Right lung (tissue), 5 donors: Measurements from ENCODE around the gene MTUS2. TPM values are rescaled to one million over a fixed set of nuclear protein-coding genes. Genes with fewer than 3 reads are reported as not detected.
"Not testable (repeated sequence)": the region's sequence is repeated elsewhere in the genome, so short reads cannot be mapped to it uniquely, and the experiment has no call there.

Source experiments
- DNase-seq, 2 donors: peaks; one replicate each; pipeline ENCODE4 v3.0.0-alpha.2; 2013
- polyA plus RNA-seq, 5 donors: library from polyadenylated mRNA; unstranded; fragments of 120-200 nt; gene quantifications; one replicate each; pipeline versions ENCODE4 v1.2.1 to v1.2.3, GENCODE V29; 2013; ENCODE audit warnings: inconsistent platforms in 1 of 5, low replicate concordance in 1 of 5; ENCODE audit not compliant: insufficient read length in 5 of 5, insufficient read depth in 1 of 5

MTUS2 gene
- polyA plus RNA-seq, 5 donors, result 0.19 to 1.6 (median 0.31) TPM

GRCh38 chr13:29318741-29319140 is 498.6 kb downstream of the MTUS2 start:
- DNase-seq, result no peak

DNA sequence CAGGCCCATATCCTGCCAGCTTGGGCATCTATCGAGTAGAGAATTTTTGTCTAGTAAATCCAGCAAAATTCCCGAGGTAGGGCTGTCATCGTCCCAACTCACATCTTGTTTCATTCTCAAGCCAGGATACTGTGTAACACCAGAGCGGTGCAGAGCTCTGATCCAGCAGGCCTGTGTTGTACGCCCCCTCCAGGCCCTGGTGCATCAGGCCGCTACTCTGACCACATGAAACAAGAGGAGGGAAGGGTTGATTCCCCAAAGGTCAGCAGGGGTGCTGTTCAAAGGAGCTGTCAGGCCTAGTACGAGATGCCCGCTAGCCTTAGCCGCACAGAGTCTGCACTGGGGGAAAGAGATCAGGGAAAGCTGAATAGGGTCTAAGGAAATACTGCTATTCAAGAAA is 499.3 kb downstream of the MTUS2 start:
- no peak for DNase-seq

DNA sequence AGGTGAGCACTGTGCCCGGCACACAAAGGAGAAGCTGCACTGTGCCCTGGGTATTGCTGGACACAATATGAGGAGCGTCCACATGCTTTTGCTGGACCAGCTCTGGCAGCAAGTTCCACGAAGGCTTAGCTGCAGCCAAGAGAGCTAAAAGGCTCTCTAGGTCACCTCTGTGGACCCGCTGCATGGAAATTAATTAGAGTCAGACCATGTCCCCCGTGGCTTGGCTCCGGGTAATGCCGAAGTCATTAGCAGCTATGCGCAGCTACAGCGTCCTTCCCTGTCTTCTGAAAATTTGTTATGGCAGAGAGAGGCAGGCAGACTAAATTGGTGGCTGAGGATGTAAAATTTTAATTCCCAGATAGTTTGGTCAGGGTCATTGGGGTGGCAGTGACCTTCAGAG is 503.8 kb downstream of the MTUS2 start:
- no peak for DNase-seq

- DNase-seq, result no peak
These were observed 504.5 kb downstream of the MTUS2 start for GRCh38 chr13:29324601-29325000.

- DNase-seq, result no peak
These were observed 508.4 kb downstream of the MTUS2 start for GRCh38 chr13:29328501-29328900.

DNA sequence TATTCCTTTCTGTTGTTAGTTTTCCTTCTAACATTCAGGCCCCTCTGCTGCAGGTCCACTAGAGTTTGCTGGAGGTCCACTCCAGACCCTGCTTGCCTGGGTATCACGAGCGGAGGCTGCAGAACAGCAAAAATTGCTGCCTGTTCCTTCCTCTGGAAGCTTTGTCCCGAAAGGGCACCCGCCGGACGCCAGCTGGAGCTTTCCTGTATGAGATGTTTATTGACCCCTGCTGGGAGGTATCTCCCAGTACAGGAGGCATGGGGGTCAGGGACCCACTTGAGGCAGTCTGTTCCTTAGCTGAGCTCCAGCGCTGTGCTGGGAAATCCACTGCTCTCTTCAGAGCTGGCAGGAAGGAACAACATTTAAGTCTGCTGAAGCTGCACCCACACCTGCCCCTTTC is 516.2 kb downstream of the MTUS2 start:
- DNase-seq, result no peak

DNA sequence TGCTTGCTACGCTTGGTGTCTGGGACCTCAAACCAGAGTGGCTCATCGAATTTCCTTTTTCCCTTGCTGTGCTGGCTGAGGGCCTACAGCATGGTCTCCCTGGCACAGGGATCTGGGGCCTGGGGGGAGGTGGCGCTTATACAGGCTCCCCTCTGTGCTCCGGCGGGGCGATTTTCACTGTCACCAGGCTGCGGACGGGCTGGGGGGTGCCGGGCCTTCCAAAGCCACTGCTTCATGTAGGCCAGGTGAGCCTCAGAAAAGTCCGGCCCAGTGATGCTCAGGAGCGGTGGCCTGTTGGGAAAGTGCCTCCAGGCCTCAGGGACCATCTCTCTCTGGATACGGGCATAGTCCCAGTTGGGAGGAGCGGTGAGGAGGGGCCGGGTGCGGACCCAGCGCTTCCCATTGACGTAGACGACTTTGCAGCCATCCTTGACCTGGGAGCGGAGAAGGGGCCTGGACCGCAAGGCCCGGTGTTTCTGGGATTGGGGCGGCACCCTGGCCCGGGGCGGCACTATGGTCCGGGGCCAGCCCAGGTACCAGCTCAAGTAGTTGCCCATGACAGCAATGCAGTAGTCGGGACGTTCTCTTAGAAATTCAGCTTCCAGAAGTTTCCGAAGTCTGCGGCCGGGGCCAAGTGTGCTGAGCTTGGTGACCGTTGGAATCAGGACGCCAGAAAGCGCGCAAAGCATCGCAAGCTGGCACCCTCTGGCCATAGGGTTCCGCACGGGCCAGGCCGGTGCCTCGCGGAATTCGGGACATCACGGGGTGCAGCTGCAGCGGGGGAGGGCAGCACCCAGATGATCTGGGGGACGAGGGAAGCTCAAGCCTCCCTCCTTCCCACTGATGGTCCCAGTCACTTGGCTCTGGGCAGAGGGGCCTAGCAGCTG is 519.5 kb downstream of the MTUS2 start:
- DNase-seq, result no peak

DNA sequence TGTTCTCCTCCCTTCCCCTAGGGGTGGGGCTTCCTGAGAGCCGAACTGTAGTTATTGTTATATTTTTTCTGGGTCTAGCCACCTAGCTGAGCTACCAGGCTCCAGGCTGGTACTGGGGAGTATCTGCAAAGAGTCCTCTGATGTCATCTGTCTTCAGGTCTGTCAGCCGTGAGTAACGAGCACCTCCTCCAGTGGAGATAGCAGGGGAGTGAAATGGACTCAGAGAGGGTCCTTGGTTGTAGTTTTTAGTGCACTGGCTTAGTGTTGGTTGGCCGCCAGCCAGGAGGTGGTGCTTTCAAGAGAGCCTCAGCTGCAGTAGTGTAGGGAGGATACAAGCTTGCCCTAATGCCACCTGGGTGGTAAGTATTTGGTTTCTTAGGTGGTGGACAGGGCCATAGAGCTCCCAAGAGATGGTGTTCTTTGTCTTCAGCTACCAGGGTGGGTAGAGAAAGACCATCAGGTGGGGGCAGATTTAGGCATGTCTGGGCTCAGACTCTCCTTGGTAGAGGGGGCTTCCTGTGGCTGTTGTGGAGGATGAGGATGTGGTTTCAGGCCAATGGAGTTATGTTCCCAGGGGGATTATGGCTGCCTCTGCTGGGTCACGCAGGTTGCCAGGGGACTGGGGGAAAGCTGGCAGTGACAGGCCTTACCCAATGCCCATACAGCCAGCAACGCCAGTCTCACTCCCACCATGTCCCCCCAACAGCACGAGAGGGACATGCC is 525.9 kb downstream of the MTUS2 start:
- DNase-seq, result not testable (repeated sequence)

DNA sequence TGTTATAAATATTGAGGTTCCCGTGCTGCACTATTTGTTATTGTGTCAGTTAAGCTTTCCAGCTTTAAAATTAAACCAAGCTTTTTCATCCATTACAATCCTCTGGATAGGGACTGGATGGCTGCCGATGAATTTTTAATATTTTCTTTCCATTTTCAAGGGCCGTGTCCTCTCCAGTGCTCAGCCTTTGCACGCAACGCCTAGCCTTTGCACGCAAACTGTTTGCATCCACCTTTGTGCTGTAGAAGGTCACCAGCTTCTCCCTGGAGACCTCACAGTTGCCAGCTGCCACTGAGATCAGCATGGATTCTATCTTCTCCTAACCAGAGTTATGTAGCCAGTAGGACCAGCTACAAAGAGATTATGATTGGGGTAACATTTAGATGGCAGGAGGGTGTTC is 534.9 kb downstream of the MTUS2 start:
- no peak for DNase-seq

- no peak for DNase-seq
These were observed 539.0 kb downstream of the MTUS2 start for GRCh38 chr13:29359181-29359580.

DNA sequence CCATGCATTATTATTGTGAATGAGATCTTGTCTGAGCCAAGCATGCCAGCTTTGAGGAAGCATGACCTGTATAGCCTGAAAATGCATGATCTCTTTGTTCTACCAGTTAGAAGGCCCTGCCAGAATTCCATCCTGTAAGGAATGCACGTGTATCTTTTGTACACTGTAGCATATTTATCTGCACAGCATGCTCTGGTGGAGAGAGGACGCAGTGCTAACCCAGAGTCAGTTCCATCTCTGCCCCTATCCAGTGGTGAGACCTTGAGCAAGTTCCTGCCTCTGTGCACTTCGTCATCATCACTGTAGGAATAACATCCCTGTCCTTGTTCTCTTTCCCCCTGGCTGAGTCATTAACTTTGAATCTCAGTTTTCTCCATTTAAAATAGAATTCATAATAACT is 541.6 kb downstream of the MTUS2 start:
- no peak for DNase-seq

DNA sequence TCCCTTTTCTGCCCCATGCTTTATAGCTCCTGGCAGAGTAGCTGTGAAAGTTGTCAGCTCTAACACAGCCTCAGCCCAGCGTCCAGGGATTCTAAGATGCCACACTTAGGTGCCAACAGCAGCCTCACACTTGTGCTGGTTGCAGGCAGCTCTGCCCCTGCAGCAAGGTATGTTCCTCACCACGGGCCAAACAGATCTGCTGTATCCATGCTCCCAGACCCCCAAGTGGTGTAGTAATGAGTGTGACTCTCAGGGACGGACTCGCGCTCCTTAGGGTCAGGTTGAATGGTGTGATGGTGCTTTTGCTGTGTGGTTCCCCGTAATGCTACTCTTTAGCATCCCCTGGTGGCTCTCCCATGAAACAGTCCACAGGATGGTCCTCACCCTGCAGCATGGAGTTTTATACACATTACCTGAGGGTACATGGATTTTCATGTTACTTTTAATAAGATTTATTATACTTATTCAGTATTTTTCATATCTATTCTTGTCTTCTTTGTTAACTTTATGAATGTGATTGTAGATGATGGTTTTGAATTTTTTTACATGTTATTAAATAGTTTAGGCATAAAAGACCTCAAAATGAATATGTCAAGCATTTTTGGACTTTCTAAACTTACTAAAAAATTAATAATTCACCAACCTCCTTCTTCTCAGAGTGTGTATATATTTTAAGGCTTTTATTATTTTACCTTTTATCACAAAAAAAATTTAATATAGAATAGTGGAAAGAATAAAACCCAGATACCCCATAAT is 542.9 kb downstream of the MTUS2 start:
- peak; percentile 18 to 29 for DNase-seq

DNA sequence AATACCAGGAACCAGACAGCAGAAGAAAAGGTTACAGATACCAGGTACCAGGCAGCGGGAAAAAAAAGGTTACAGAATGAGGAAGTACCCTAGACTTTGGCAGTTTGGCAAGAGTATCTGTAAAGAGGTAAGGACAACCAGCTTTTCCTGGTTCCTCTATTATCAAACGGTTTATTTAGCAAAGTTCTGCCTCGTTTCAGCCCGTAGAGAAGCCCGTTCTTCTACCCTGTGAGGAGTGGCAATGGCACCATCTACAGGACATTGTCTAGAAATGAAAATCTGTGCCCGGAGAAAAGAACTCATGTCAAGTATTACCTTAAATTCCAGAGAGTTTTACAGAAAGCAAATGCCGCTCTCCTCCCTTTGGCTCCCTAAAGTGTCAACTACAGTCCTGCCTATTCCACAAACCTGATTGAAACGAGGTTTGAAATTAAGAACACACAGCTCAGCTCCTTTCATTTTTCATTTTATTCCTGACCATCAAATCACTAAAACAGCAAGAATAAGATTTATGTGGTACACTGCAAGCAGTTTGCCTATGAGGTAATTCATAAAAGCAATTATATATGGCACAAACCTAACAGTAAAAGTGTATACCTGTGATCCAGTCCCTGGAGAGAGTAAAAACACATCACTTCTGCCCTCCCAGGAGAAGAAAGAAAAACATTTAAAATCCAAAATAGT is 549.1 kb downstream of the MTUS2 start:
- peak; percentile 13 to 17 for DNase-seq

DNA sequence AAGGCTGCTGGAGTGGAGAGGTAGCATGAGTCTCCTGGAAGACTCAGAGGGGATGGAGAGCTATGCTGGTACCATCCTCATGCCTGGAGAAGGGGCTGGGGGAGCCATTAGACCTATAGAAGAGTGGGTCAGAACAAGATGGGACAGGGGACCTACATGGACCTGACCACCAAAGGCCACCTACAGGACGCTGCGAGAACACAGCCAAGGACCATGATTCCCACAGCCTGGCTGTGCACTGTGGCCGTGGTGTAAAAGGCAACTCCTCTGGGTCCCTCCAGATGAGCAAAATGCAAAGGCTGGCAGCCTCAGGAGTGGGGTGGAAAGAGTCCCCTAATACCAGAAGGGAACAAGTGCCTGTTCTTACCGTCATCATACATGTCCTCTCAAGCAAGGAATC is 559.1 kb downstream of the MTUS2 start:
- no peak for DNase-seq

- DNase-seq, result no peak
These were observed 559.7 kb downstream of the MTUS2 start for GRCh38 chr13:29379865-29380264.

DNA sequence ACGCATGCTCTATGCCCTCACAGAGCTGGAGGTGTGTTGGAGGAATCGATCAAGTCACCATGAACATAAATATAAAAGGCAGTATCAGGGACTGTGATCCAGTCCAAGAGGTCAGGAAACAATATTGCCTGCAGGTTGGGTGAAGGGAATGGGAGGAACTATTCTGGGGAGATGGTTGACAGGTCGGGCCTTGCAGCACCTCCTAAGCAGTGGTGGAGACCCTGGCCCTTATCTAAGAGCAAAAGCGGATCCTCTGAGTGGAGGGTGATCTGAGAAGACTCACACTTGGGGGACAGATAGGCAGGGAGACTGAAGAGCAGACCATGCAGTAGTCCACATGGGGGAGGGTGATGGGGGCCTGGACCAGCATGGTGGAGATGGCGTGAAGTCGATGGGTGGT is 561.9 kb downstream of the MTUS2 start:
- DNase-seq, result no peak

GRCh38 chr13:29383476-29383875 is 563.3 kb downstream of the MTUS2 start:
- DNase-seq, result no peak

- DNase-seq, result no peak
These were observed 564.3 kb downstream of the MTUS2 start for GRCh38 chr13:29384466-29384865.

DNA sequence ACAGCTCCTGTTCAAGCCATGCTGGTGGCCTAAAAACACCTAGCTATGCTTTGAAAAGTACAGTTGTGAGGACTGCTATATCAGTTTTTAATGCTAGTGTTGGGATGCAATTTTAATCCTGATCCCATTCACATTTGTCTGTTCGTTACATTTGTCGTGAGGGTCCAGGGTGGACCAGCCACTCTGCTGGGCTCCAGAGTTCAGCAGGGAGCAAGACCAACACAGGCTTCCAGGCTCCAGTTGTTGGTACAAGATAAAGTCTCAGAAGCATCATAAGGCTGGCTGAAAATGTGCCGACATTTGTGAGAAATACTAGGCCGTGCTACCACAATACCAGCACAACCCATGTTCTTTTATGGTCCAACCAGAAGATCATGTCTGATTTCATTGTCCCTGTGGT is 564.7 kb downstream of the MTUS2 start:
- DNase-seq, result no peak

DNA sequence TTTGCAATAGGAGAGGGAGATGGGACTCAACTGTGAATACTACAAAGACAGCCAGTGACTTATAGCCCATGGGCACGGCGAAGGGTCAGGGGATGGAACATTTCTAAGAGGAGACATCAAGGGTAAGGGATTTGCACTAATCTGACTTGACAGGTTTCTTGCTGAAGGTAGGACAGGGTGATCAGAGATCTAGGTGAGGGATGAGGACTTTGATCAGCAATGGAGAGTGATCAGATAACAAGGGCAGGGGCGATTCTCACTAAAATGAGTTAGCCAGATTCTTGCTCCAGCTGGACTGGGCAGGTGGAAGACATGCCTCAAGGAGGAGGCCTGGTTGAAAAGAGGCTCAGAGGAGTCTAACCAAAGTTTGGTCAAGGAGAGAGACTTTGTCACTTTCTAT is 566.1 kb downstream of the MTUS2 start:
- DNase-seq, result no peak

- not testable (repeated sequence) for DNase-seq
These were observed 570.5 kb downstream of the MTUS2 start for GRCh38 chr13:29390598-29390997.

- DNase-seq, result no peak
These were observed 576.3 kb downstream of the MTUS2 start for GRCh38 chr13:29396446-29396845.
